Measurements from ENCODE around the gene TMEM114. TPM values are rescaled to one million over a fixed set of nuclear protein-coding genes. Genes with fewer than 3 reads are reported as not detected.

Gene TMEM114
- total RNA-seq, 1 donor from 2014 or later, result not detected

GRCh38 chr16:8631373-8631772 is 41.1 kb upstream of the TMEM114 start:
- Mint-ChIP-seq H3K4me3 (ENCODE audit: unreplicated experiment) (no peak overlapping the region), H3K27me3 (ENCODE audit: low read depth) (no peaks in the 10 kb centered on the region), H3K9me3 (ENCODE audit: low read depth) (no peaks in the 10 kb centered on the region), H3K27ac (ENCODE audit: unreplicated experiment) (no peak overlapping the region), H3K36me3 (ENCODE audit: low read depth) (peaks cover 33% of the 10 kb centered on the region), H3K4me1 (ENCODE audit: low read depth) (no peaks in the 10 kb centered on the region)
- no peak for TF ChIP-seq CTCF (IDR thresholded peaks at IDR 0.05)
- DNase-seq (ENCODE audit: low spot score), result no peak

DNA sequence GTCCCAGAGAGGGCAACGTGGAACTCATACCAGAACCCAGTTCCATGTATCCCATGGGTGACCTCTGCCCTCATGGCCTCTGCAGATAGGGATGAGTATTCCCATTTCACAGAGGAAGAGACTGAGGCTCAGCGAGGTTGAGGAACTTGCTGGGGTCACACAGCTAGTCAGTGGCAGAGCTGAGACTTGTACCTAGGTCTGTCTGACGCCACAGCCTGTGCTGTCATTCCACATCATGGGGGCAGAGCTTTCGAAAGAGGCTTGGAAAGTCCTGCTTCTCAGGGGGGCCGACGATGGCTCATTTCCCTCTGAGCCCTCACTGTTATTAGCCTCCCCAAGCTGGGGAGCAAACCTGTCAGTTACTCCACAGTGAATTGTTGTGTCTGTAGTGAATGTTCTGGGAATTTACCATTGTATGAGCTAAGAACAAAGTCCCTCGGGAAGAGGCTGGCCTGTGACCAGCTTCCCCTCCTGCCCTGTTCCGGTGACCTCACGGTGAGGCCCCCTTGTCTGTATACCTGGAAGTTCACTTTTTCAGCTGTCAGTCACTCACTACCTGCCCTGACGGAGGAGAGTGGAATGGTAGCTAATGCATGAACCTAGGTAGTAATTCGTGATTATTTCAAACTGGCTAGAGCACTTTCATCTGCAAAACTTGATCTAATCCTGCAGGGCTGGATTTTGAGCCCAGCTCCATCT is 40.1 kb upstream of the TMEM114 start:
- H3K9me3 Mint-ChIP-seq (ENCODE audit: low read depth), result no peaks in the 10 kb centered on the region
- H3K36me3 Mint-ChIP-seq (ENCODE audit: low read depth), result peaks cover 38% of the 10 kb centered on the region
- H3K27me3 Mint-ChIP-seq (ENCODE audit: low read depth), result no peaks in the 10 kb centered on the region
- no peak for TF ChIP-seq CTCF (IDR thresholded peaks at IDR 0.05)
- no peaks in the 10 kb centered on the region for H3K4me1 Mint-ChIP-seq (ENCODE audit: low read depth)
- no peak for DNase-seq (ENCODE audit: low spot score)
- no peak overlapping the region for H3K4me3 Mint-ChIP-seq (ENCODE audit: unreplicated experiment)
- H3K27ac Mint-ChIP-seq (ENCODE audit: unreplicated experiment), result no peak overlapping the region

DNA sequence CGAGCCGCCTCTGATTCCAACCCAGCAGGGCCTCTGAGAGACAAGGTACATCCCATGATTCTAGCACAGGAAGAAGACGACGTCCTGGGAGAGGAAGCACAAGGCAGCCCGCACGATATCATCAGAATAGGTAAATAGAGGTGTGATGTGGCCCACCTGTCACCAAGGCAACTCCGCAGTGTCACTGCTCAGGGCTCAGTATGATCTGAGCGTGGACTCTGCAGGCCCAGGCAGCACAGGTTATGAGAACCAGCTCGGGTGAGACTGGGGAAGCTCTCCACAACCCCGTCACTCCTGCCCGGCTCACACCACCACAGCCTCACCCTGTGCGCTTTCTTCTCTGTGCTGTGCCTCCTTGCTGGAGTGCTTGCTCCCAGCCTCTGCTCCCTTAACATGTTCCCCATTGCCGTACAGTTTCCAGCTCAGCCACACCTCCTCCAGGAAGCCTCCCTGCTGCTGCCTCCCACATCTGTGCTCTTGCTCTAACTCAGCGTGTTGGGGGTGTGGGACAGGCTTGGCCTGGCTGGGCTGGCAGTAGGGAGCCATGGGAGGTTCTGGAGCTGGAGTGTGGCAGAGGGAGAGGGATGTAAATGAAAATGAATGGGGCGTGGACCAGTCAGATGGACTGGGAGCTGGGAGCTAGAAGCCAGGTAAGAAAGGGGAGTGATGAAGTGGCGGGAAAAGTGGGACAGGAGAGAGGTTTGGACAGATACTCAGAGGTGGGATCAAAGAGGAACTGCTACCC is 38.8 kb upstream of the TMEM114 start:
- Mint-ChIP-seq H3K9me3 (ENCODE audit: low read depth) (no peaks in the 10 kb centered on the region), H3K4me3 (ENCODE audit: unreplicated experiment) (no peak overlapping the region), H3K27ac (ENCODE audit: unreplicated experiment) (peak overlapping the region; percentile 27), H3K36me3 (ENCODE audit: low read depth) (peaks cover 32% of the 10 kb centered on the region), H3K4me1 (ENCODE audit: low read depth) (no peaks in the 10 kb centered on the region), H3K27me3 (ENCODE audit: low read depth) (no peaks in the 10 kb centered on the region)
- no peak for DNase-seq (ENCODE audit: low spot score)
- TF ChIP-seq CTCF (IDR thresholded peaks at IDR 0.05), result no peak

- no peak for TF ChIP-seq CTCF (IDR thresholded peaks at IDR 0.05)
- H3K9me3 Mint-ChIP-seq (ENCODE audit: low read depth), result no peaks in the 10 kb centered on the region
- no peak overlapping the region for H3K4me3 Mint-ChIP-seq (ENCODE audit: unreplicated experiment)
- no peak overlapping the region for H3K27ac Mint-ChIP-seq (ENCODE audit: unreplicated experiment)
- peaks cover 32% of the 10 kb centered on the region for H3K36me3 Mint-ChIP-seq (ENCODE audit: low read depth)
- no peak for DNase-seq (ENCODE audit: low spot score)
- peaks cover 9% of the 10 kb centered on the region for H3K4me1 Mint-ChIP-seq (ENCODE audit: low read depth)
- no peaks in the 10 kb centered on the region for H3K27me3 Mint-ChIP-seq (ENCODE audit: low read depth)
Measured at GRCh38 chr16:8627456-8627855, 37.1 kb upstream of the TMEM114 start.

DNA sequence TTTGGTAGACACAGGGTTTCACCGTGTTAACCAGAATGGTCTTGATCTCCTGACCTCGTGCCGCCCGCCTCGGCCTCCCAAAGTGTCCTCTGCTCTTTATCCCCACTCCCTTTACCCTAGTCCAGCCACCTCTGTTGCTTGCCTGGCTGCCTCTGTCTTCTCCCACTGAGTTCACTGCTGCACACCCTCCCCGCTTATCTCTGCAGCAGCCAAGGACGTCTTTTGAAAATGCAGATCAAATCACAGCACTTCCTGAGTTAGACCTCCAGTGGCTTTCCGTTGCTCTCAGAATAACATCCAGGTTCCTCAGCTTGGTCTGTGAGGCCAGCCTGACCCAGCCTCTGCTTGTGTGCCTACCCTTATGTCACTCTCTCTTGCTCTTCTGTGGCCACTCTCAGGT is 36.6 kb upstream of the TMEM114 start:
- Mint-ChIP-seq H3K36me3 (ENCODE audit: low read depth) (peaks cover 32% of the 10 kb centered on the region), H3K27ac (ENCODE audit: unreplicated experiment) (no peak overlapping the region), H3K9me3 (ENCODE audit: low read depth) (no peaks in the 10 kb centered on the region), H3K4me3 (ENCODE audit: unreplicated experiment) (no peak overlapping the region), H3K27me3 (ENCODE audit: low read depth) (no peaks in the 10 kb centered on the region), H3K4me1 (ENCODE audit: low read depth) (peaks cover 14% of the 10 kb centered on the region)
- no peak for DNase-seq (ENCODE audit: low spot score)
- TF ChIP-seq CTCF (IDR thresholded peaks at IDR 0.05), result no peak

Measured in chondrocyte (in vitro differentiated cells).